ENCODE measurements around the gene LRP6. TPM values are rescaled to one million over a fixed set of nuclear protein-coding genes. Genes with fewer than 3 reads are reported as not detected.

The LRP6 gene
- total and polyA plus RNA-seq, 7 donors, result 2.9 to 31.5 (median 16.6) TPM

- Histone ChIP-seq H3K36me3 (ENCODE audit: insufficient read depth in 1 of 2, low read depth in 1 of 2) (no peaks in the 10 kb centered on the region), H3K27ac (no peak overlapping the region), H3K27me3 (ENCODE audit: insufficient read depth in 3 of 3, low read length in 2 of 3) (no peaks in the 10 kb centered on the region), H3K4me1 (no peaks in the 10 kb centered on the region), H3K4me3 (no peak overlapping the region), H3K9me3 (no peaks in the 10 kb centered on the region)
- ATAC-seq (no peak), DNase-seq (no peak)
- intact Hi-C loops (cut with DNase I), result loop anchor here in 1 of 2 donors (10.0 kb wide), 1 partner anchor 618 kb away; no protein-coding TSS in a partner anchor
- no peak for TF ChIP-seq CTCF (IDR thresholded peaks at IDR 0.05)
- WGBS, 3 donors, result 85 to 95% (median 89%) methylated on average over 5 of the region's 5 CpGs
These were observed 180.5 kb downstream of the LRP6 start for GRCh38 chr12:12086362-12086761.

GRCh38 chr12:12083688-12084087 is 183.2 kb downstream of the LRP6 start:
- ATAC-seq, result no peak
- no peaks in the 10 kb centered on the region for H3K27me3 ChIP-seq (ENCODE audit: insufficient read depth in 3 of 3, low read length in 2 of 3)
- 61 to 81% (median 72%) methylated on average over 8 of the region's 8 CpGs for WGBS, 3 donors
- no peak overlapping the region for H3K4me3 ChIP-seq
- intact Hi-C loops (cut with DNase I), result loop anchor here (2.0 to 10.0 kb wide), 4 partner anchors 243 to 621 kb away; no protein-coding TSS in a partner anchor
- no peaks in the 10 kb centered on the region for H3K36me3 ChIP-seq (ENCODE audit: insufficient read depth in 1 of 2, low read depth in 1 of 2)
- TF ChIP-seq CTCF (IDR thresholded peaks at IDR 0.05), result no peak
- H3K4me1 ChIP-seq, result no peaks in the 10 kb centered on the region
- H3K9me3 ChIP-seq, result no peaks in the 10 kb centered on the region
- no peak overlapping the region for H3K27ac ChIP-seq
- DNase-seq, result no peak

- H3K4me3 ChIP-seq, result no peak overlapping the region
- no peaks in the 10 kb centered on the region for H3K9me3 ChIP-seq
- peak overlapping the region; percentile 39 for H3K27ac ChIP-seq
- no peaks in the 10 kb centered on the region for H3K4me1 ChIP-seq
- DNase-seq (no peak), ATAC-seq (peak; percentile 58 to 90 (median 75))
- intact Hi-C loops (cut with DNase I), result loop anchor here (2.0 to 10.0 kb wide), 4 partner anchors 245 to 623 kb away; no protein-coding TSS in a partner anchor
- no peaks in the 10 kb centered on the region for H3K36me3 ChIP-seq (ENCODE audit: insufficient read depth in 1 of 2, low read depth in 1 of 2)
- 53 to 74% (median 69%) methylated on average over 3 of the region's 3 CpGs for WGBS, 3 donors
- peak; percentile 48 for TF ChIP-seq CTCF (IDR thresholded peaks at IDR 0.05)
- no peaks in the 10 kb centered on the region for H3K27me3 ChIP-seq (ENCODE audit: insufficient read depth in 3 of 3, low read length in 2 of 3)
These were observed 184.9 kb downstream of the LRP6 start for GRCh38 chr12:12081836-12082497.

- 76 to 80% (median 79%) methylated on average over 5 of the region's 5 CpGs for WGBS, 3 donors
- DNase-seq, result no peak
- intact Hi-C loops (cut with DNase I), result no loop called here
These were observed 187.6 kb downstream of the LRP6 start for GRCh38 chr12:12079291-12079690.

More at GRCh38 chr12:12079291-12079690, 187.6 kb downstream of the LRP6 start:
- no peak for ATAC-seq
- Histone ChIP-seq H3K4me1 (no peaks in the 10 kb centered on the region), H3K27me3 (ENCODE audit: insufficient read depth in 3 of 3, low read length in 2 of 3) (no peaks in the 10 kb centered on the region), H3K27ac (no peak overlapping the region), H3K9me3 (no peaks in the 10 kb centered on the region), H3K4me3 (no peak overlapping the region), H3K36me3 (ENCODE audit: insufficient read depth in 1 of 2, low read depth in 1 of 2) (no peaks in the 10 kb centered on the region)
- TF ChIP-seq CTCF (IDR thresholded peaks at IDR 0.05), result no peak

All from psoas muscle (tissue), 8 donors.